H1 (cell line): Measurements from ENCODE around the gene SCRN3. TPM values are rescaled to one million over a fixed set of nuclear protein-coding genes. Genes with fewer than 3 reads are reported as not detected.

Experiments
- CTCF ChIA-PET: fragments of 300-600 bp; sonication (Branson Sonifier 250); formaldehyde crosslinking; loops from one replicate; lab custom pipeline; 2021; ENCODE audit not compliant: partially characterized antibody; lab: Charles Lee
- POLR2A ChIA-PET: fragments of 300-600 bp; sonication (Branson Sonifier 250); formaldehyde crosslinking; loops from one replicate; lab custom pipeline; 2021; ENCODE audit warnings: inconsistent platforms; ENCODE audit not compliant: partially characterized antibody; lab: Charles Lee
- DNase-seq, 2 experiments: peaks; one replicate each; pipeline versions ENCODE4 v3.0.0 to v3.0.0-alpha.2; 2010 to 2022; ENCODE audit warnings: low spot score in 2 of 2, low read depth in 1 of 2, mixed read lengths in 1 of 2
- FAIRE-seq: peaks from 2 replicates; lab custom pipeline; 2011; peaks lifted over from hg19 to GRCh38; lab: Jason Lieb, UNC
- H2AFZ ChIP-seq: 2 replicates; pipeline ENCODE4 v1.8.1; 2012; ENCODE audit warnings: low read length, inconsistent platforms
- H2AK5ac ChIP-seq: 2 replicates; pipeline ENCODE4 v1.6.1; 2013; ENCODE audit warnings: low read depth, low read length
- H2BK120ac ChIP-seq: replicated peaks from 2 replicates; pipeline ENCODE3; 2013; ENCODE audit warnings: low read depth, low read length, inconsistent platforms
- H2BK12ac ChIP-seq: 2 replicates; pipeline ENCODE4 v1.6.1; 2013; ENCODE audit warnings: low read depth, low read length
- H2BK15ac ChIP-seq: 2 replicates; pipeline ENCODE4 v1.6.1; 2013; ENCODE audit warnings: low read length
- H2BK20ac ChIP-seq: 2 replicates; pipeline ENCODE4 v1.6.1; 2013; ENCODE audit warnings: low read length
- H2BK5ac ChIP-seq: 2 replicates; pipeline ENCODE4 v1.6.1; 2013; ENCODE audit warnings: low read depth, low read length
- H3K14ac ChIP-seq: 2 replicates; pipeline ENCODE4 v1.6.1; 2013; ENCODE audit warnings: inconsistent platforms; ENCODE audit not compliant: insufficient read length
- H3K18ac ChIP-seq: 2 replicates; pipeline ENCODE4 v1.6.1; 2013; ENCODE audit warnings: low read length; ENCODE audit errors: extremely low read depth
- H3K23ac ChIP-seq: 2 replicates; pipeline ENCODE4 v1.6.1; 2013; ENCODE audit warnings: inconsistent platforms; ENCODE audit not compliant: insufficient read length
- H3K23me2 ChIP-seq: 2 replicates; pipeline ENCODE4 v1.6.1; 2013; ENCODE audit warnings: low read depth, low read length
- H3K27ac ChIP-seq: 2 replicates; pipeline ENCODE4 v1.6.1; 2011; ENCODE audit warnings: low read depth, low read length, inconsistent platforms
- H3K27me3 ChIP-seq, 4 experiments: replicated peaks in 1 of 4; 1 replicate in 1 of 4; 2 replicates in 3 of 4; pipeline versions ENCODE4 v1.6.1 to v1.8.1; 2011 to 2013; ENCODE audit warnings: low read length in 3 of 4, mild to moderate bottlenecking in 3 of 4, inconsistent platforms in 2 of 4, mixed read lengths in 2 of 4, moderate library complexity in 1 of 4; ENCODE audit not compliant: control insufficient read depth in 3 of 4, insufficient read depth in 3 of 4; ENCODE audit errors: extremely low read depth in 1 of 4
- H3K36me3 ChIP-seq, 4 experiments: 2 replicates each; pipeline versions ENCODE4 v1.6.1 to v1.8.1; 2011 to 2013; ENCODE audit warnings: mild to moderate bottlenecking in 4 of 4, low read length in 3 of 4, moderate library complexity in 2 of 4, control low read depth in 1 of 4, inconsistent platforms in 1 of 4; ENCODE audit not compliant: insufficient read depth in 4 of 4, control insufficient read depth in 2 of 4
- H3K4ac ChIP-seq: replicated peaks from 2 replicates; pipeline ENCODE3; 2013; ENCODE audit warnings: low read length, low read depth, mixed read lengths, inconsistent platforms; ENCODE audit not compliant: insufficient read length
- H3K4me1 ChIP-seq, 4 experiments: replicated peaks in 1 of 4; 1 replicate in 1 of 4; 2 replicates in 3 of 4; pipeline versions ENCODE4 v1.6.1 to v1.8.1; 2011 to 2013; ENCODE audit warnings: low read length in 3 of 4, inconsistent platforms in 2 of 4, mixed read lengths in 1 of 4; ENCODE audit not compliant: insufficient read depth in 4 of 4, control insufficient read depth in 3 of 4
- H3K4me2 ChIP-seq, 2 experiments: 2 replicates each; pipeline versions ENCODE4 v1.6.1 to v1.8.1; 2011 to 2013; ENCODE audit warnings: low read depth in 2 of 2, low read length in 2 of 2, control low read depth in 1 of 2, inconsistent platforms in 1 of 2, mild to moderate bottlenecking in 1 of 2; ENCODE audit not compliant: insufficient read depth in 1 of 2
- H3K4me3 ChIP-seq, 4 experiments: fragments of 200-600, 300-600 bp in 1 of 4; sonication (generic), shearing (Covaris generic), sonication (Bioruptor Twin) in 1 of 4; 2 replicates each; pipeline versions ENCODE4 v1.5.1 to v1.8.1; 2011 to 2016; ENCODE audit warnings: low read length in 4 of 4, low read depth in 3 of 4, control low read depth in 2 of 4, inconsistent platforms in 2 of 4, mild to moderate bottlenecking in 2 of 4, mixed read lengths in 1 of 4, moderate library complexity in 1 of 4; ENCODE audit not compliant: insufficient read depth in 2 of 4; ENCODE audit errors: extremely low read depth in 1 of 4
- H3K56ac ChIP-seq: replicated peaks from 2 replicates; pipeline ENCODE3; 2013; ENCODE audit warnings: low read depth, mild to moderate bottlenecking, mixed read lengths, low read length, inconsistent platforms; ENCODE audit not compliant: insufficient read length
- H3K79me1 ChIP-seq: 2 replicates; pipeline ENCODE4 v1.6.1; 2013; ENCODE audit warnings: low read depth, low read length, control low read depth
- H3K79me2 ChIP-seq, 2 experiments: 2 replicates each; pipeline versions ENCODE4 v1.6.1 to v1.8.1; 2012 to 2013; ENCODE audit warnings: low read length in 2 of 2, mild to moderate bottlenecking in 2 of 2, inconsistent platforms in 1 of 2; ENCODE audit not compliant: insufficient read depth in 2 of 2, control insufficient read depth in 1 of 2
- H3K9ac ChIP-seq, 4 experiments: replicated peaks in 1 of 4; 1 replicate in 1 of 4; 2 replicates in 3 of 4; pipeline versions ENCODE4 v1.6.1 to v1.8.1; 2011 to 2013; ENCODE audit warnings: low read depth in 3 of 4, low read length in 3 of 4, control low read depth in 2 of 4, mild to moderate bottlenecking in 2 of 4, moderate library complexity in 2 of 4, inconsistent platforms in 1 of 4; ENCODE audit errors: extremely low read depth in 1 of 4
- H3K9me3 ChIP-seq, 2 experiments: 2 replicates each; pipeline versions ENCODE4 v1.6.1 to v1.8.1; 2012 to 2013; ENCODE audit warnings: mild to moderate bottlenecking in 2 of 2, moderate library complexity in 2 of 2, control low read depth in 1 of 2, inconsistent platforms in 1 of 2, low read depth in 1 of 2, low read length in 1 of 2, mixed read lengths in 1 of 2; ENCODE audit not compliant: insufficient read depth in 2 of 2
- H4K20me1 ChIP-seq, 2 experiments: replicated peaks in 1 of 2; 2 replicates each; pipeline versions ENCODE3 to v1.8.1; 2011 to 2013; ENCODE audit warnings: inconsistent platforms in 2 of 2, low read length in 2 of 2, mild to moderate bottlenecking in 1 of 2; ENCODE audit not compliant: insufficient read depth in 2 of 2, control insufficient read depth in 1 of 2
- H4K5ac ChIP-seq: 2 replicates; pipeline ENCODE4 v1.6.1; 2013; ENCODE audit warnings: low read length, low read depth, mixed read lengths, inconsistent platforms; ENCODE audit not compliant: insufficient read length
- H4K8ac ChIP-seq: 2 replicates; pipeline ENCODE4 v1.8.0; 2013; ENCODE audit warnings: mild to moderate bottlenecking, moderate library complexity, low read length, inconsistent platforms; ENCODE audit not compliant: insufficient read depth; ENCODE audit errors: extremely low read depth
- H4K91ac ChIP-seq: replicated peaks from 2 replicates; pipeline ENCODE3; 2013; ENCODE audit warnings: low read length, mixed read lengths, inconsistent platforms; ENCODE audit not compliant: insufficient read length
- ATF3 ChIP-seq: IDR thresholded peaks from 2 replicates; pipeline ENCODE4 v1.6.1; 2011; ENCODE audit warnings: low read depth, mild to moderate bottlenecking, low read length; ENCODE audit not compliant: insufficient read depth
- SIX5 ChIP-seq: IDR thresholded peaks from 2 replicates; pipeline ENCODE4 v1.6.1; 2011; ENCODE audit warnings: mild to moderate bottlenecking, low read depth, low read length
- YY1 ChIP-seq: IDR thresholded peaks from 2 replicates; pipeline ENCODE4 v1.6.1; 2011; ENCODE audit warnings: low read depth, mild to moderate bottlenecking, low read length
- WGBS, 2 experiments: shearing (Covaris generic) in 1 of 2; methylation state at CpG; one replicate each; pipeline versions ENCODE4 v1.1.6 to v1.1.7; 2013 to 2015; ENCODE audit warnings: low lambda C conversion rate in 2 of 2, mixed read lengths in 2 of 2, inconsistent platforms in 1 of 2, low coverage in 1 of 2, missing lambda C conversion rate in 1 of 2; ENCODE audit not compliant: insufficient replicate concordance in 2 of 2, insufficient coverage in 1 of 2, insufficient read length in 1 of 2; ENCODE audit errors: extremely low coverage in 1 of 2, missing lambda C conversion rate in 1 of 2; 5-methylcytosine and 5-hydroxymethylcytosine counted together
- polyA plus RNA-seq, 7 experiments: library from polyadenylated mRNA; depleted of rRNA in 3 of 7; stranded (reverse) in 5 of 7; unstranded in 2 of 7; fragments of >200 nt in 5 of 7; fragments of 200-250 nt in 2 of 7; gene quantifications; 1 replicate in 5 of 7; 2 replicates in 1 of 7; 4 replicates in 1 of 7; pipeline versions ENCODE4 v1.2.1 to v1.2.3, GENCODE V29; 2011 to 2013; ENCODE audit warnings: missing spikeins in 2 of 7, mixed read lengths in 2 of 7
- total RNA-seq: library from RNA; stranded (reverse); fragmentation: NEBNext Ultra II Directional; extraction: Animal tissue kit (Norgen Biotek cat#: 25700); gene quantifications from 2 replicates; pipeline ENCODE4 v1.2.1, GENCODE V29; 2021

Gene SCRN3
- total and polyA plus RNA-seq, 2 of the 8 experiments (the other 6 are each of a cell fraction or from before 2014, with no cell fraction given) = 7.4 to 7.8 TPM

GRCh38 chr2:174444761-174445160 lies 49.2 kb downstream of the SCRN3 start:
- DNase-seq = no peak
- H3K4me3 ChIP-seq = no peak overlapping the region
- POLR2A ChIA-PET = no interaction called here
- no peak overlapping the region for H2BK120ac ChIP-seq
- H3K27ac ChIP-seq = no peak overlapping the region
- no peak overlapping the region for H3K14ac ChIP-seq
- no peaks in the 10 kb centered on the region for H3K36me3 ChIP-seq
- no peak overlapping the region for H2BK20ac ChIP-seq
- no peak overlapping the region for H2AFZ ChIP-seq
- no peak overlapping the region for H3K23ac ChIP-seq
- no peak overlapping the region for H2AK5ac ChIP-seq
- no peaks in the 10 kb centered on the region for H3K4me1 ChIP-seq
- no peaks in the 10 kb centered on the region for H3K9me3 ChIP-seq
- no peaks in the 10 kb centered on the region for H3K23me2 ChIP-seq
- no peaks in the 10 kb centered on the region for H4K20me1 ChIP-seq
- H3K79me1 ChIP-seq = no peaks in the 10 kb centered on the region
- no peak overlapping the region for H4K91ac ChIP-seq
- no peaks in the 10 kb centered on the region for H3K27me3 ChIP-seq
- H4K5ac ChIP-seq = no peak overlapping the region
- H3K18ac ChIP-seq = no peak overlapping the region
- H3K79me2 ChIP-seq = no peaks in the 10 kb centered on the region
- TF ChIP-seq SIX5 (no peak), YY1 (no peak), ATF3 (no peak)
- TF ChIP-seq, all 59 proteins: peak for 0
- Histone ChIP-seq H3K56ac (no peak overlapping the region), H3K4ac (no peak overlapping the region), H2BK12ac (no peak overlapping the region), H4K8ac (no peak overlapping the region), H2BK15ac (no peak overlapping the region), H3K4me2 (no peak overlapping the region), H3K9ac (no peak overlapping the region), H2BK5ac (no peak overlapping the region)
- 83 to 100% methylated on average over 2 to 6 of the region's 6 CpGs for WGBS, 2 experiments
- CTCF ChIA-PET = interaction anchor here (0.6 to 3.8 kb wide), 2 partner anchors 17 to 265 kb away, joined by 4 to 27 read pairs; no protein-coding TSS in a partner anchor
- FAIRE-seq = no peak
